Measurements from ENCODE around the gene CADM1.

Gene CADM1

GRCh38 chr11:115439969-115440540 is 64.2 kb downstream of the CADM1 start:
- no peak for DNase-seq

GRCh38 chr11:115439385-115439784 is 64.8 kb downstream of the CADM1 start:
- no peak for DNase-seq

DNA sequence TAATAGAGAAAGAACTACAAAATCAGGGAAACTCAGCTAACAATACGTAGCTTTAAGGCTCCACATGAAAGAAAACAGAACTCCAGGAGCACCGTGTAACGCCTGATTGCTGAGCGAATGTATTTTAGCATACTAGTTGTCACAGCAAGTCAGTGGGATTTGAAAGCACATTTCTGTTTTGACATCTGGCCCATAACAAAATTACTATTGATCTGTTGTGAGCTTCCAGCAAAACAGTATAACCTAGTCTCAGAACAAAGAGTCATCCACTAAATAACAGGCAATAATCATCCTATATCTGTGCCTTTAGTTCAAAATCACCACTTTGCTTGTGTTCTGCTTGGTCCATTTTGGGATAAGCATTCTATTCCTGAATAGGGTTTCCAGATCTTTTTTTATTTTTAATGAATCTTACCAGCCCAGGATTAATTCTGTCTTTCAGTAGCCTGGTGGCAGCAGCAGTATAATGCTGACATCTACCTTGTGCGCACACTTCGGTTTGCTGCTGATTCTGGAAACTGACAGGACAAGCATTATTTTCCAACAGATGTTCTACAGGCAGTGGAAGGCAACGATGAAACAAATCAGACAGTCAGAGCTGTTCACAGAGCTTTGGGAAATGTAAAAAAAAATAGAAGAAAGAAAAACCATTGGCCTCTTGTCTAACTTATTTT is 66.2 kb downstream of the CADM1 start:
- peak; percentile 31 for DNase-seq

GRCh38 chr11:115430345-115430744 is 73.9 kb downstream of the CADM1 start:
- no peak for DNase-seq

GRCh38 chr11:115428306-115428705 is 75.9 kb downstream of the CADM1 start:
- DNase-seq: no peak

DNA sequence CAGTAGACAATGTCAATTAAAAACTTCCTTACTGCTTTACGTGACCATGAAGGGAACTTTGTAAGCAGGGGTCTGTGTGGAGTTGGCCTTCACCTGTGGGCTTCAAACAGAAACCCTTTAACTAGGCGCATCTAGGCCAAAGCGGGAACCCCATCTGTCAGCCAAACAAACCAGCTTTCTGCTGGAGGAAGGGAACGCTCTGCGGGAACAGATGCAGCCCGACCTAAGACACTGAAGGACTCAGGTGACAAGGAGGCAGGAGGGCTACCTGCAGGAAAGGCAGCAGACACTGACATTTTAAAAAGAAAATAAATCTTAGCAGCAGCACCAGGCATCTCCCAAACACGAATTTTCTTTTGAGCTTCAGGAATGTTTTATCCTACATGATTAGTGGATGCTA is 78.4 kb downstream of the CADM1 start:
- no peak for DNase-seq

DNA sequence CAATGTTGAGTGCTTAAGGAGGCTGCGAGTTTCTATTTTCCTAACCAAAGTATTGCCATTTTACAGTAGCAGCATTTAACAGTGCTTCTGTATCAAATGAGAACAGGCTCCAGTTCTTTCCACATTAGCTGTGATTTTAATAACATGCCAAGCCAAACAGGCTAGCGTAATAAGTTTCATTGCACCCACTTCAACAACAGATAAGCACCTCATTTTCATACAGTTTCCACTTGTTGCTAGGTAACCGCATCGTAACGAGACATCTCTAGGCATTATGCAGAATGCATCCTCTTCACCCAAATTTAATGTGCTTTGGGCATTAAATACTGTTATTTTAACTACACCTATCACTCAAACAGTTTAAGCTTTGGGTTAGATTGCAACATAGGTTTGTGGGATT is 79.0 kb downstream of the CADM1 start:
- no peak for DNase-seq

GRCh38 chr11:115423728-115424459 is 80.3 kb downstream of the CADM1 start:
- no peak for DNase-seq

- DNase-seq: peak; percentile 39
Observed at GRCh38 chr11:115421992-115422689, 82.1 kb downstream of the CADM1 start.

GRCh38 chr11:115421352-115421991 is 82.7 kb downstream of the CADM1 start:
- peak; percentile 51 for DNase-seq

DNA sequence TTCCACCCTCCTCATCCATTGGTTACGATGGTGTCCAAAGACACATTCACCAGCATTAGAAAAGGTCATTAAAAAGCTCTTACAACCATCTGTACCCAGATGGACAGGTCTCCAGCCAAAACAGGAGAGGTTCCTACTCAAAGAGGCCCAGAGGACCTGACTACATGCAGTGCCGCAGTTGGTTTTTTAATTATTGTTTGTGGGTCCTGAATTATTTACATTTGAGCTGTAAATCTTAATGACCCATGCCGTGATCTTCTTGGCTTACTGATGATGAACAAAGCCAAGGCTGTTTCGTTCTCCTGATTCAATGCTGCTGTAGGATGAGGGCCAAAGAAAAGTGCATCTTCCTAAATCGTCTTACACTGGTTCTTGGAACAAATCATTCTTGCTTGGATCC is 83.7 kb downstream of the CADM1 start:
- DNase-seq: no peak

- DNase-seq: no peak
Observed at GRCh38 chr11:115418626-115419025, 85.6 kb downstream of the CADM1 start.

DNA sequence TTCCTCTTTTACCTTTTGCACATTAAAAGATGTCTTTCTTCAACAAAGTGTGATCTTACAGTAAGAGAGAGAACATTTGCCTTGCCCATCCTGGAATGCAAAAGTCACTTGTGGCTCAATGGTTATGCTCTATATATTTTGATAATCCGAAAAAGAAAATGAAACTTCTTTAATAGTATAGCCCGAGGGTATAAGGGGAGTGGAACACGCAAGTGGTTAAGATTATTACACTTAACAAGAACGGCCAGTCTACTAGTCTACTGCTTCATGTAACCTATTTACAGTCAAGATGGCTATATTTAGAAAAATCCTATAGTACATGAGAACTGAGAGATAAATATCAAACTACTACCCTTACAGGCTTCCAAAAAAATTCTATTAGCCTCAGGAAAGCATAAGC is 86.1 kb downstream of the CADM1 start:
- no peak for DNase-seq

- peak; percentile 78 for DNase-seq
Observed at GRCh38 chr11:115411120-115411519, 93.1 kb downstream of the CADM1 start.

DNA sequence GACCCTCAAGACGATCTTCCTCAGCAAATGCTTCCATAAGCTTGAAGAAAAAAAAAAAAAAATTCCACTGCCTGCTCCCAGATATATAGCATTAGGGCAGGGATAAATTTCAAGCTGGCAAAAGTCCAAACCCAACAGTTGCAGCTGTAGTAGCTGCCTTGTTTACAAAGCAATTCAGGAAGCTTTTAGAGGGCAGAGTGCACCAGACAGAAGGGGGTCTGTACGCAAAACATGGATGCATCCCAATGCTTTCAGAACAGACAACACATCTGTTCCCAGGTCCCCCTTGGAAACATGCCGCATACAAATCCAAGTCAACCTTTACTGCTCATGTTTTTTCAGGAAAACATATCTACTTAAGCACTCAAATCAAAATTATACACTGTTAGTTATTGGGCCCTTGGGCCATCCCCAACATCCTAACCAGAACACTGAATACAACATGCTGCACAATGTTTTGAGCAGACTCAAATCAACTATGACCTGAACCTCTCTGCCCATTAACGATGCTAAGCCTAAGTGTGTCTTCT is 94.5 kb downstream of the CADM1 start:
- DNase-seq: peak; percentile 79

GRCh38 chr11:115409116-115409670 is 95.0 kb downstream of the CADM1 start:
- DNase-seq: no peak

DNA sequence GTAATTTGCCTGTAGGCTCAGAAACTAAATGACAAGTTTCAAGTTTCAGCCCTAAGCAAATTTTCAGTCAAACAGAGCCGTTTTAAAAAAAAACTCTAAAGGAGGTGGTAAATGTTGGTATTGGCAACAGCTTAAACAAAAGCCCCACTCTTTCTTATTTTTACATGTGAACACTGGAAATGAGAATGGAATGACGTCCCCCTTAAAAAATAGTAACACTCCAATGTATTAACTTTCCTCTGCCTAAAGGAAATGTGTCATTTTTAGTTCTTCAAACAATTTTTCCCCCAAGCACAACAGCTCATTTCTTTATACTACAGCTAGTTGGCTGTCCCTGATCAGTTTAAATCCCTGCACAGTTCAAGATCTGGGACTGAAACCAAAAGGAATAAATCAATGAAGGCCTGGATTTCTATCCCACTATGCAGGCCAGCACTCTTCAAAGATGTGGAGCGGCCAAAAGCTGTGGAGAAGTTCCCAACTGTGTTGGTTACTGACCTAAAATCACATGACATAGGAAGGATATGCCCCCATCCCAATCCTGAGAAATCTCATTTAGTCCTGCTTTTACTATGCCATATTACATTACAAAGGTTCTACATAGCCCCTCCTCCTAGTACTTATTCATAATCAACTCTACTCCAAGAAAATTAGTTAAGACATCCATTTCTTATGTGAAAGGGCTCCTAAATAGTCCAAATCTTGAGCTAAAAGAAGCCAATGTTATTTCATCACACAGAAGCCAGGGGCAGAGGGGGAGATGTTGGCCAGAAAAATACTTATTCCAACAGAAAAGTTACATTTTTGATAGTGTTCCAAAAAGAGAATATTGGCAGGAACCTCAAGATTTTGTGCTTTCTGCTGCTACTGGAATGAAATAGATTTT is 95.9 kb downstream of the CADM1 start:
- peak; percentile 68 for DNase-seq

- DNase-seq: no peak
Observed at GRCh38 chr11:115407496-115407895, 96.7 kb downstream of the CADM1 start.

DNA sequence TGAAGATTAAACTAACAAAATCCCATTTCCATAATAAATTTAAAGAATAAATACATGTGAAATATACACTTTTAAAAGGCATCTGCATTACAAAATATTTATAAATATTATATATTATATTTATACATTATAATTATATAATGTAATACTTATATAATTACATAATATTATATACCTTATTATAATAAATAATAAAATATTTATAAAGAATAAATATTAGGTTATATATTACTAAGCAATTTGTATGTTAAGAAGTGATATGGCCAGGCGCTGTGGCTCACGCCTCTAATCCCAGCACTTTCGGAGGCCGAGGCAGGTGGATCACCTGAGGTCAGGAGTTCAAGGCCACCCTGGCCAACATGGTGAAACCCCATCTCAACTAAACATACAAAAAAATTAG is 97.8 kb downstream of the CADM1 start:
- no peak for DNase-seq

DNA sequence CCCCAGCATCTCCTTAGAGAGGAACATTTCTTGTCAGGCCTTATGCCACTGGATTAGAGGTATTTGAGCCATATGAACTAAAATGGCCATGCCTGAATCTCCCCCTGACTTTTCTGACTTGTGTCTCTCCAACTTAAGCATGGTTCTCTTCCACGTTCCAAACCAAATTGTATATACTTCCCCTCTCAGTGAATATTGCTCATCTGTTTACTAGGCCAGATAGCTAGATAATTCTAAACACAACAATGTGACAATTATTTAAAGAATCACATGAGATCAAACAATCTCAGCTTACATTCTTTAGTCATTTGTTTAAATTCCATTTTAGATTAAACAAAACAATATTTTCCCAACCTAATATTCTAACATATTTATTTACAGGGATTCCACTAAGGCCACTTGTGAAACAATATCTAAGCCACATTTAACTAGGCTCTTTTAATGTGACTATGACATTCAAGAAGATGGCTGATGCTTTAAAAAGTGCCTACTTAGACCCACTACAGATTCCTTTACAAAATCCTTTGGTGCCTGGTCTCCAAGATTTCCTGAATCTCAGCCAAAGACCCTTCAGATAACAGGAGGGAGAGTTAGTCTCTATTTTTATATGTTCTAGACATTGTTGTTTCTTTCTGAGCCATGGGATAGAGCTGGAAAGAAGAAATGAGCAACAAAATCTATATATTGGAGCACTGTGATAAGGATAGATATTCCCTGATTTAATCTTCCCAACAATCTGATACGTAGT is 105.7 kb downstream of the CADM1 start:
- no peak for DNase-seq

- DNase-seq: peak; percentile 45
Observed at GRCh38 chr11:115396533-115396932, 107.7 kb downstream of the CADM1 start.

Measured in eye (tissue), 1 donor.